Astrocyte (in vitro differentiated cells and primary cell): ENCODE results near the gene PRKCE. TPM values are rescaled to one million over a fixed set of nuclear protein-coding genes. Genes with fewer than 3 reads are reported as not detected.

Source experiments
- DNase-seq: peaks from one replicate; pipeline ENCODE4 v3.0.0-alpha.2; 2010; ENCODE audit warnings: low read depth
- FAIRE-seq: peaks from 2 replicates; lab custom pipeline; 2011; peaks lifted over from hg19 to GRCh38; lab: Jason Lieb, UNC
- H2AFZ ChIP-seq: 2 replicates; pipeline ENCODE4 v1.6.0; 2012; ENCODE audit warnings: low read depth, low read length, inconsistent platforms
- H3K27ac ChIP-seq: 2 replicates; pipeline ENCODE4 v1.5.1; 2011; ENCODE audit warnings: low read depth, low read length, inconsistent platforms
- H3K27me3 ChIP-seq: 2 replicates; pipeline ENCODE4 v1.6.0; 2011; ENCODE audit warnings: low read length, inconsistent platforms; ENCODE audit not compliant: insufficient read depth
- H3K36me3 ChIP-seq: 2 replicates; pipeline ENCODE4 v1.5.1; 2011; ENCODE audit warnings: low read length, inconsistent platforms; ENCODE audit not compliant: insufficient read depth
- H3K4me1 ChIP-seq: 2 replicates; pipeline ENCODE4 v1.5.1; 2011; ENCODE audit warnings: low read length, inconsistent platforms; ENCODE audit not compliant: insufficient read depth
- H3K4me2 ChIP-seq: 2 replicates; pipeline ENCODE4 v1.6.0; 2012; ENCODE audit warnings: low read length, inconsistent platforms
- H3K4me3 ChIP-seq: 2 replicates; pipeline ENCODE4 v1.5.1; 2011; ENCODE audit warnings: low read depth, mild to moderate bottlenecking, low read length, inconsistent platforms; ENCODE audit not compliant: insufficient read depth
- H3K79me2 ChIP-seq: 2 replicates; pipeline ENCODE4 v1.6.0; 2012; ENCODE audit warnings: mild to moderate bottlenecking, low read length, inconsistent platforms; ENCODE audit not compliant: insufficient read depth
- H3K9ac ChIP-seq: 2 replicates; pipeline ENCODE4 v1.6.0; 2012; ENCODE audit warnings: mild to moderate bottlenecking, low read length, inconsistent platforms
- H3K9me3 ChIP-seq: 2 replicates; pipeline ENCODE4 v1.5.1; 2012; ENCODE audit warnings: low read depth, mild to moderate bottlenecking, low read length, inconsistent platforms; ENCODE audit not compliant: insufficient read depth
- H4K20me1 ChIP-seq: 2 replicates; pipeline ENCODE4 v1.6.0; 2012; ENCODE audit warnings: low read length, inconsistent platforms; ENCODE audit not compliant: insufficient read depth
- H3K27ac Mint-ChIP-seq: one replicate; pipeline ENCODE4 v1.8.0; 2021; ENCODE audit warnings: mild to moderate bottlenecking, mixed read lengths; ENCODE audit not compliant: unreplicated experiment
- H3K27me3 Mint-ChIP-seq: one replicate; pipeline ENCODE4 v1.8.0; 2021; ENCODE audit warnings: low read depth, mixed read lengths; ENCODE audit not compliant: unreplicated experiment
- H3K36me3 Mint-ChIP-seq: one replicate; pipeline ENCODE4 v1.8.0; 2021; ENCODE audit warnings: low read depth, mixed read lengths; ENCODE audit not compliant: unreplicated experiment
- H3K4me1 Mint-ChIP-seq: one replicate; pipeline ENCODE4 v1.8.0; 2021; ENCODE audit warnings: low read depth, mixed read lengths; ENCODE audit not compliant: unreplicated experiment
- H3K4me3 Mint-ChIP-seq: one replicate; pipeline ENCODE4 v1.8.0; 2021; ENCODE audit warnings: mild to moderate bottlenecking, moderate library complexity, mixed read lengths; ENCODE audit not compliant: unreplicated experiment
- H3K9me3 Mint-ChIP-seq: one replicate; pipeline ENCODE4 v1.8.0; 2021; ENCODE audit warnings: mild to moderate bottlenecking, mixed read lengths; ENCODE audit not compliant: unreplicated experiment
- EZH2 ChIP-seq: IDR thresholded peaks from 2 replicates; pipeline ENCODE4 v1.6.1; 2012; ENCODE audit warnings: mild to moderate bottlenecking, low read length, inconsistent platforms; ENCODE audit not compliant: insufficient read depth
- total RNA-seq: library from RNA; stranded (reverse); gene quantifications from 2 replicates; pipeline ENCODE4 v1.2.1, GENCODE V29; 2021
- TF ChIP-seq, protein P1 (sequence below): IDR thresholded peaks from 2 replicates; pipeline ENCODE4 v1.5.1; 2011; ENCODE audit warnings: low read depth, mild to moderate bottlenecking, inconsistent platforms, low read length, moderate library complexity; ENCODE audit not compliant: insufficient read depth

PRKCE gene
- total RNA-seq, 1 donor from 2014 or later, result 12.8 TPM

DNA sequence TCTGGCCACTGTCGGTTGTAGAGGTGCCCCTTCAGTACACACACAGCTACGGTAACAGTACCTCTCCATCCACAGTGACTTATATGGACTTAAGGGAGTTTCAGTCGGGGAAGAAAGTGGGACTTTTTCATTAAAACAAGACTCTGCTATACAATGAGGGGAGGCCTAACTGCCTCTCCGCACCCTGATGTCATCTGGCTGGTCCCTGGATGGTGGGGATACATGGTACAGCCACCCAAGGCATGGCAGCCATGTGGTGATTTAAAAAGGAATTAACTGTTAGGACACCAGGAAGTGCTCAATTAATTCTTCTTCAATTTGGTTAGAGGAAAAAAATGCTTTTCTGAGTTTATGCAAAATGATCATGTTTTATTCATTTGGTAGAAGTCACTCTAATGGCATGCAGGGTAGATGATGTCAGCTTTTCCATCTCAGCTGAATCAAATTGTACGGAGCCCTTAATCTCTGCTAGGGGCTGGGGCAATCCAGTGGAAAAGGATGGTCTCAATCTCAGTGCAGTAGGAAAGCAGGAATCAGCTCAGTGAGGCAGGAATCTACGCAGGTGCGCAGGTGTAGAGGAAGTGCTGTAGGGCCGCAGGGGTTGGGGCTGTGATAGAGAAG lies 243.9 kb downstream of the PRKCE start:
- no peak for TF ChIP-seq EZH2
- TF ChIP-seq, protein P1, sequence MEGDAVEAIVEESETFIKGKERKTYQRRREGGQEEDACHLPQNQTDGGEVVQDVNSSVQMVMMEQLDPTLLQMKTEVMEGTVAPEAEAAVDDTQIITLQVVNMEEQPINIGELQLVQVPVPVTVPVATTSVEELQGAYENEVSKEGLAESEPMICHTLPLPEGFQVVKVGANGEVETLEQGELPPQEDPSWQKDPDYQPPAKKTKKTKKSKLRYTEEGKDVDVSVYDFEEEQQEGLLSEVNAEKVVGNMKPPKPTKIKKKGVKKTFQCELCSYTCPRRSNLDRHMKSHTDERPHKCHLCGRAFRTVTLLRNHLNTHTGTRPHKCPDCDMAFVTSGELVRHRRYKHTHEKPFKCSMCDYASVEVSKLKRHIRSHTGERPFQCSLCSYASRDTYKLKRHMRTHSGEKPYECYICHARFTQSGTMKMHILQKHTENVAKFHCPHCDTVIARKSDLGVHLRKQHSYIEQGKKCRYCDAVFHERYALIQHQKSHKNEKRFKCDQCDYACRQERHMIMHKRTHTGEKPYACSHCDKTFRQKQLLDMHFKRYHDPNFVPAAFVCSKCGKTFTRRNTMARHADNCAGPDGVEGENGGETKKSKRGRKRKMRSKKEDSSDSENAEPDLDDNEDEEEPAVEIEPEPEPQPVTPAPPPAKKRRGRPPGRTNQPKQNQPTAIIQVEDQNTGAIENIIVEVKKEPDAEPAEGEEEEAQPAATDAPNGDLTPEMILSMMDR, result no peak
- Histone ChIP-seq H4K20me1 (no peaks in the 10 kb centered on the region), H3K27ac (peak overlapping the region; percentile 57), H3K4me3 (no peak overlapping the region), H2AFZ (peak overlapping the region; percentile 32), H3K36me3 (no peaks in the 10 kb centered on the region), H3K9ac (peak overlapping the region; percentile 15), H3K79me2 (no peaks in the 10 kb centered on the region), H3K27me3 (no peaks in the 10 kb centered on the region), H3K4me1 (peaks cover 10% of the 10 kb centered on the region), H3K9me3 (no peaks in the 10 kb centered on the region), H3K4me2 (peak overlapping the region; percentile 8)
- H3K9me3 Mint-ChIP-seq, result no peaks in the 10 kb centered on the region
- H3K36me3 Mint-ChIP-seq, result peaks cover 1% of the 10 kb centered on the region
- H3K27ac Mint-ChIP-seq, result no peak overlapping the region
- H3K27me3 Mint-ChIP-seq, result peaks cover 6% of the 10 kb centered on the region
- DNase-seq, result peak; percentile 77
- no peak overlapping the region for H3K4me3 Mint-ChIP-seq
- H3K4me1 Mint-ChIP-seq, result no peaks in the 10 kb centered on the region
- FAIRE-seq, result no peak

DNA sequence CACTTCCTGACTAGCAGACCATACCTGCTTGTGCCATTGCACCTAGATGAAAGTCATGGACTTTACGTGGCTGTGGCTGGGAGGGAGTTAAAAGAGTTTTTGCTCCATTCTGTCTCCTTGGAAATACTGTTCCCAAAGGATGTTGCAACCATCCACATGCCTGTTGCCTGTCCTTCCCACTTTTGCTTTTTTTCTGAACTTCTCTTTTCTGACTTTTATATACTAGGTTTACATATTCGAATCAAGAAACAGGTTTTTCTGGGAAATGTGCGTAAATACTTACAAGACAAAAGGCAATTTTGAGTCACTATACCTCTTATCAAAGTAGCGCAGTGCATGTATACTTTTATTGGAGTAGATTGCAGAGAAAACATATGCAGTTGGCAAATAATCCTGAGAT lies 244.8 kb downstream of the PRKCE start:
- FAIRE-seq, result no peak
- H3K27me3 Mint-ChIP-seq, result peaks cover 6% of the 10 kb centered on the region
- no peak overlapping the region for H3K4me3 Mint-ChIP-seq
- Histone ChIP-seq H3K27ac (no peak overlapping the region), H2AFZ (no peak overlapping the region), H3K4me1 (peaks cover 10% of the 10 kb centered on the region), H3K9me3 (no peaks in the 10 kb centered on the region), H3K4me3 (no peak overlapping the region), H3K9ac (no peak overlapping the region), H3K27me3 (no peaks in the 10 kb centered on the region), H4K20me1 (no peaks in the 10 kb centered on the region), H3K36me3 (no peaks in the 10 kb centered on the region), H3K4me2 (no peak overlapping the region), H3K79me2 (no peaks in the 10 kb centered on the region)
- DNase-seq, result no peak
- no peak overlapping the region for H3K27ac Mint-ChIP-seq
- no peaks in the 10 kb centered on the region for H3K4me1 Mint-ChIP-seq
- H3K36me3 Mint-ChIP-seq, result peaks cover 1% of the 10 kb centered on the region
- TF ChIP-seq, protein P1, result no peak
- no peak for TF ChIP-seq EZH2
- no peaks in the 10 kb centered on the region for H3K9me3 Mint-ChIP-seq

DNA sequence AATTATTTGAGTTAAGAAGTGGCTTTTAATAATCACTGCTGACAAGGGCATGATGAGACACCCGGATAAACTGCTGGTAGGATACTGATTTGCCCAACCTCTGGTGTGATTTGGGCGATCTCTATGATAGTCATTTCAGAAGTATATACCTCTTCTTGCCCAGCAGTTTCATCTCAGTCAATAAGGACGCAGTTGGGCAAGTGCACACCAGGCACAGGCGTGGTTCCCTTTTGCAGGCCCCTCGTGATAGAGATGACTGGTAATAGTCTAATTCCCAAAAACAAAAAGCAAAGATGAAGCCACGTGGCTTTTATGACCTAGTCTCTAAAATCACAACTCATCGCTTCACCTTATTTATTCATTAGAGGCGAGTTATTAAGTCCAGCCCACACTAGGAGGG lies 246.4 kb downstream of the PRKCE start:
- H4K20me1 ChIP-seq, result no peaks in the 10 kb centered on the region
- FAIRE-seq (no peak), DNase-seq (no peak)
- H3K27ac ChIP-seq, result no peak overlapping the region
- no peak overlapping the region for H3K4me2 ChIP-seq
- H2AFZ ChIP-seq, result no peak overlapping the region
- H3K9me3 ChIP-seq, result no peaks in the 10 kb centered on the region
- H3K36me3 Mint-ChIP-seq, result peaks cover 1% of the 10 kb centered on the region
- H3K9ac ChIP-seq, result no peak overlapping the region
- H3K36me3 ChIP-seq, result no peaks in the 10 kb centered on the region
- H3K27ac Mint-ChIP-seq, result no peak overlapping the region
- no peaks in the 10 kb centered on the region for H3K4me1 Mint-ChIP-seq
- H3K4me1 ChIP-seq, result peaks cover 10% of the 10 kb centered on the region
- peaks cover 9% of the 10 kb centered on the region for H3K27me3 Mint-ChIP-seq
- no peaks in the 10 kb centered on the region for H3K27me3 ChIP-seq
- no peak for TF ChIP-seq EZH2
- TF ChIP-seq, protein P1, result no peak
- no peaks in the 10 kb centered on the region for H3K79me2 ChIP-seq
- H3K9me3 Mint-ChIP-seq, result no peaks in the 10 kb centered on the region
- H3K4me3 Mint-ChIP-seq, result no peak overlapping the region
- no peak overlapping the region for H3K4me3 ChIP-seq
